ENCODE results near the gene GJD3. TPM values are rescaled to one million over a fixed set of nuclear protein-coding genes. Genes with fewer than 3 reads are reported as not detected.
A peak's percentile ranks its signal among the peaks of the same experiment; 100 is the strongest.

The GJD3 gene
- total RNA-seq, 2 experiments from 2014 or later, result not detected

- Mint-ChIP-seq H3K9me3 (no peaks in the 10 kb centered on the region), H3K27me3 (no peaks in the 10 kb centered on the region), H3K4me1 (ENCODE audit: low read depth) (peaks cover 84% of the 10 kb centered on the region), H3K4me3 (peak overlapping the region; percentile 83), H3K27ac (peak overlapping the region; percentile 93), H3K36me3 (ENCODE audit: low read depth) (peaks cover 48% of the 10 kb centered on the region)
- intact Hi-C loops (cut with DNase I, micrococcal nuclease), result loop anchor here in 1 of 2 experiments (2.0 kb wide), 1 partner anchor 27 kb away; no protein-coding TSS in a partner anchor
- DNase-seq, result no peak
- POLR2A ChIA-PET, result interaction anchor here (0.7 to 11.2 kb wide), 6 partner anchors 13 to 205 kb away, joined by 3 to 117 read pairs (median 3); partner anchors contain the start of gene RARA
- H3K27me3 ChIP-seq (ENCODE audit: control insufficient read depth in 1 of 2, insufficient read depth in 2 of 2, low read length in 2 of 2), result no peaks in the 10 kb centered on the region
- H3K4me3 ChIP-seq (ENCODE audit: low read length), result peak overlapping the region; percentile 72
- H3K36me3 ChIP-seq (ENCODE audit: insufficient read depth, low read length), result peaks cover 26% of the 10 kb centered on the region
- ATAC-seq (ENCODE audit: poor library complexity), result no peak
- CTCF ChIA-PET, result interaction anchor here (1.5 to 2.8 kb wide), 3 partner anchors 11 to 26 kb away, joined by 4 to 14 read pairs (median 10); no protein-coding TSS in a partner anchor
- H3K27ac ChIP-seq (ENCODE audit: low read depth in 1 of 2, low read length in 2 of 2), result peak overlapping the region in 1 of 2 donors; percentile 16
- H3K9me3 ChIP-seq (ENCODE audit: control insufficient read depth in 1 of 2, insufficient read depth in 1 of 2, low read length in 2 of 2), result no peaks in the 10 kb centered on the region
- TF ChIP-seq CTCF (IDR thresholded peaks at IDR 0.05), result no peak
- peaks cover 94% of the 10 kb centered on the region for H3K4me1 ChIP-seq (ENCODE audit: insufficient read depth, low read length)
These were observed 21.1 kb downstream of the GJD3 start for GRCh38 chr17:40343219-40344119.

- H3K4me3 ChIP-seq (ENCODE audit: low read length), result peak overlapping the region; percentile 72
- peak overlapping the region; percentile 83 for H3K4me3 Mint-ChIP-seq
These were observed 21.9 kb downstream of the GJD3 start for GRCh38 chr17:40342504-40343218.

More at GRCh38 chr17:40342504-40343218, 21.9 kb downstream of the GJD3 start:
- intact Hi-C loops (cut with DNase I, micrococcal nuclease), result loop anchor here in 1 of 2 experiments (2.0 kb wide), 1 partner anchor 26 kb away; no protein-coding TSS in a partner anchor
- DNase-seq (no peak), ATAC-seq (ENCODE audit: poor library complexity) (no peak)
- H3K27me3 Mint-ChIP-seq, result no peaks in the 10 kb centered on the region
- no peaks in the 10 kb centered on the region for H3K9me3 Mint-ChIP-seq
- ChIA-PET CTCF (interaction anchor here (1.5 to 2.8 kb wide), 4 partner anchors 12 to 35 kb away, joined by 4 to 14 read pairs (median 12); no protein-coding TSS in a partner anchor), POLR2A (interaction anchor here (0.7 to 11.2 kb wide), 5 partner anchors 12 to 33 kb away, joined by 3 to 117 read pairs (median 23); partner anchors contain the start of gene RARA)
- peak overlapping the region in 1 of 2 donors; percentile 16 for H3K27ac ChIP-seq (ENCODE audit: low read depth in 1 of 2, low read length in 2 of 2)
- H3K36me3 ChIP-seq (ENCODE audit: insufficient read depth, low read length), result peaks cover 22% of the 10 kb centered on the region
- H3K27me3 ChIP-seq (ENCODE audit: control insufficient read depth in 1 of 2, insufficient read depth in 2 of 2, low read length in 2 of 2), result no peaks in the 10 kb centered on the region
- TF ChIP-seq CTCF (IDR thresholded peaks at IDR 0.05), result no peak
- H3K9me3 ChIP-seq (ENCODE audit: control insufficient read depth in 1 of 2, insufficient read depth in 1 of 2, low read length in 2 of 2), result no peaks in the 10 kb centered on the region
- peak overlapping the region; percentile 93 for H3K27ac Mint-ChIP-seq
- H3K4me1 Mint-ChIP-seq (ENCODE audit: low read depth), result peaks cover 82% of the 10 kb centered on the region
- peaks cover 50% of the 10 kb centered on the region for H3K36me3 Mint-ChIP-seq (ENCODE audit: low read depth)
- peaks cover 94% of the 10 kb centered on the region for H3K4me1 ChIP-seq (ENCODE audit: insufficient read depth, low read length)

Measured in CD4-positive, alpha-beta T cell (primary cell).